ENCODE results near the gene PDE3A.

Gene PDE3A

GRCh38 chr12:20457582-20457981, 89.2 kb downstream of the PDE3A start:
- DNase-seq (ENCODE audit: low read depth in 2 of 2) = no peak

GRCh38 chr12:20458011-20458410, 89.7 kb downstream of the PDE3A start:
- DNase-seq (ENCODE audit: low read depth in 2 of 2) = no peak

GRCh38 chr12:20459920-20460319, 91.6 kb downstream of the PDE3A start:
- no peak for DNase-seq (ENCODE audit: low read depth in 2 of 2)

- no peak for DNase-seq (ENCODE audit: low read depth in 2 of 2)
Measured at GRCh38 chr12:20460956-20461355, 92.6 kb downstream of the PDE3A start.

GRCh38 chr12:20463913-20464524, 95.7 kb downstream of the PDE3A start:
- no peak for DNase-seq (ENCODE audit: low read depth in 2 of 2)

- DNase-seq (ENCODE audit: low read depth in 2 of 2) = no peak
Measured at GRCh38 chr12:20469300-20469699, 101.0 kb downstream of the PDE3A start.

GRCh38 chr12:20469756-20470155, 101.4 kb downstream of the PDE3A start:
- DNase-seq (ENCODE audit: low read depth in 2 of 2) = no peak

GRCh38 chr12:20472102-20472782, 103.9 kb downstream of the PDE3A start:
- DNase-seq (ENCODE audit: low read depth in 2 of 2) = no peak

- no peak for DNase-seq (ENCODE audit: low read depth in 2 of 2)
Measured at GRCh38 chr12:20473133-20473532, 104.8 kb downstream of the PDE3A start.

GRCh38 chr12:20474016-20474415, 105.7 kb downstream of the PDE3A start:
- DNase-seq (ENCODE audit: low read depth in 2 of 2) = no peak

- DNase-seq (ENCODE audit: low read depth in 2 of 2) = no peak
Measured at GRCh38 chr12:20474443-20474842, 106.1 kb downstream of the PDE3A start.

GRCh38 chr12:20475542-20475941, 107.2 kb downstream of the PDE3A start:
- DNase-seq (ENCODE audit: low read depth in 2 of 2) = no peak

GRCh38 chr12:20476551-20476950, 108.2 kb downstream of the PDE3A start:
- DNase-seq (ENCODE audit: low read depth in 2 of 2) = no peak

- no peak for DNase-seq (ENCODE audit: low read depth in 2 of 2)
Measured at GRCh38 chr12:20477255-20477654, 108.9 kb downstream of the PDE3A start.

- DNase-seq (ENCODE audit: low read depth in 2 of 2) = no peak
Measured at GRCh38 chr12:20477672-20478071, 109.3 kb downstream of the PDE3A start.

- no peak for DNase-seq (ENCODE audit: low read depth in 2 of 2)
Measured at GRCh38 chr12:20482491-20483054, 114.2 kb downstream of the PDE3A start.

GRCh38 chr12:20483776-20484175, 115.4 kb downstream of the PDE3A start:
- DNase-seq (ENCODE audit: low read depth in 2 of 2) = no peak

GRCh38 chr12:20486233-20486632, 117.9 kb downstream of the PDE3A start:
- no peak for DNase-seq (ENCODE audit: low read depth in 2 of 2)

- no peak for DNase-seq (ENCODE audit: low read depth in 2 of 2)
Measured at GRCh38 chr12:20487519-20487918, 119.2 kb downstream of the PDE3A start.

- DNase-seq (ENCODE audit: low read depth in 2 of 2) = no peak
Measured at GRCh38 chr12:20489645-20490044, 121.3 kb downstream of the PDE3A start.

GRCh38 chr12:20490213-20490612, 121.9 kb downstream of the PDE3A start:
- no peak for DNase-seq (ENCODE audit: low read depth in 2 of 2)

- DNase-seq (ENCODE audit: low read depth in 2 of 2) = no peak
Measured at GRCh38 chr12:20491290-20491689, 123.0 kb downstream of the PDE3A start.

- DNase-seq (ENCODE audit: low read depth in 2 of 2) = no peak
Measured at GRCh38 chr12:20492251-20492760, 124.0 kb downstream of the PDE3A start.

Measured in stimulated activated CD8-positive, alpha-beta memory T cell treated with anti-CD3 and anti-CD28 coated beads, Interleukin-2, amount 100 ng/mL, for 48 hours (primary cell).